Right lobe of liver (tissue), 4 donors: Measurements from ENCODE around the gene LSS.

Experiments
- CTCF ChIP-seq, 4 donors: fragments of 200-600 bp in 3 of 4; fragments of 450-650 bp in 1 of 4; IDR thresholded peaks; one replicate each; pipeline versions ENCODE4 v1.5.1 to v1.8.0; 2016 to 2022; ENCODE audit warnings: antibody characterized with exemption in 4 of 4, mild to moderate bottlenecking in 2 of 4
- POLR2A ChIP-seq: fragments of 450-650 bp; IDR thresholded peaks from one replicate; pipeline ENCODE4 v1.6.1; 2017; ENCODE audit warnings: antibody characterized with exemption, mild to moderate bottlenecking
- donor health status: DM: no; HTN: no; CAD: no.
- donor health status: DM: no; HTN: no; CAD: no.
- donor health status: DM: no; HTN: yes; CAD: no.

- TF ChIP-seq POLR2A (no peak), CTCF (IDR thresholded peaks at IDR 0.05) (no peak)
These were observed 26.6 kb upstream of the LSS start for GRCh38 chr21:46255166-46255565.
